GM12878 (cell line): ENCODE results near the gene TUBD1. TPM values are rescaled to one million over a fixed set of nuclear protein-coding genes. Genes with fewer than 3 reads are reported as not detected.
A peak's percentile ranks its signal among the peaks of the same experiment; 100 is the strongest.
"Not testable (repeated sequence)": the region's sequence is repeated elsewhere in the genome, so short reads cannot be mapped to it uniquely, and the experiment has no call there.

Source experiments
- ATAC-seq: fragments of 200-7000 bp; cut with Tn5 transposase; 3 replicates; pipeline ENCODE4 v1.9.1; 2020; ENCODE audit warnings: mild to moderate bottlenecking, moderate library complexity
- BruUV-seq: library from RNA; stranded (reverse); fragments of 400-500 nt; replicated peaks from 2 replicates; lab custom pipeline; 2021; lab: Mats Ljungman, UMichigan
- CTCF ChIA-PET: fragments of 300-600 bp; sonication (Branson Sonifier 250); formaldehyde crosslinking; extraction: SDS; loops from one replicate; lab custom pipeline; 2021; ENCODE audit warnings: inconsistent platforms; lab: Yijun Ruan, JAX
- POLR2A ChIA-PET: fragments of 350-600 bp; formaldehyde crosslinking; extraction: SDS; loops from one replicate; lab custom pipeline; 2021; ENCODE audit warnings: inconsistent platforms; lab: Charles Lee
- RAD21 ChIA-PET: fragments of 300-600 bp; sonication (Branson Sonifier 250); formaldehyde crosslinking; loops from one replicate; lab custom pipeline; 2023; ENCODE audit warnings: antibody characterized with exemption; ENCODE audit not compliant: unreplicated experiment; lab: Charles Lee
- SMC1A ChIA-PET: fragments of 300-600 bp; sonication (Branson Sonifier 250); formaldehyde crosslinking; loops from one replicate; lab custom pipeline; 2023; ENCODE audit not compliant: unreplicated experiment, uncharacterized antibody; lab: Charles Lee
- DNase-seq: peaks from one replicate; pipeline ENCODE4 v3.0.0-alpha.2; 2011; ENCODE audit warnings: low read depth, low spot score
- FAIRE-seq: peaks from 3 replicates; lab custom pipeline; 2011; peaks lifted over from hg19 to GRCh38; lab: Jason Lieb, UNC
- H2AFZ ChIP-seq: 2 replicates; pipeline ENCODE4 v1.6.0; 2011; ENCODE audit warnings: low read depth, low read length, control low read depth; ENCODE audit not compliant: control insufficient read depth
- H3K27ac ChIP-seq: 2 replicates; pipeline ENCODE4 v1.5.1; 2011; ENCODE audit warnings: control low read depth; ENCODE audit not compliant: control insufficient read depth, insufficient read depth
- H3K27me3 ChIP-seq, 2 experiments: replicated peaks in 1 of 2; 2 replicates each; pipeline versions ENCODE4 v1.6.0 to v1.6.1; 2011; ENCODE audit warnings: low read length in 1 of 2; ENCODE audit not compliant: control insufficient read depth in 2 of 2, insufficient read depth in 2 of 2
- H3K36me3 ChIP-seq, 2 experiments: 2 replicates each; pipeline ENCODE4 v1.5.1; 2011; ENCODE audit warnings: low read length in 1 of 2; ENCODE audit not compliant: control insufficient read depth in 2 of 2, insufficient read depth in 2 of 2
- H3K4me1 ChIP-seq: 2 replicates; pipeline ENCODE4 v1.6.1; 2011; ENCODE audit warnings: mild to moderate bottlenecking, low read length, moderate library complexity, mixed read lengths; ENCODE audit not compliant: control insufficient read depth, insufficient read depth
- H3K4me2 ChIP-seq: 2 replicates; pipeline ENCODE4 v1.6.0; 2011; ENCODE audit warnings: control low read depth; ENCODE audit not compliant: control insufficient read depth, insufficient read depth
- H3K4me3 ChIP-seq: fragments of 200-600 bp; sonication (generic); 2 replicates; pipeline ENCODE4 v1.5.1; 2016
- H3K79me2 ChIP-seq: 2 replicates; pipeline ENCODE4 v1.6.0; 2011; ENCODE audit warnings: low read length; ENCODE audit not compliant: control insufficient read depth, insufficient read depth
- H3K9ac ChIP-seq: 2 replicates; pipeline ENCODE4 v1.8.0; 2011; ENCODE audit warnings: low read length, control low read depth, mixed read lengths; ENCODE audit not compliant: control insufficient read depth, insufficient read depth
- H3K9me3 ChIP-seq: replicated peaks from 3 replicates; pipeline ENCODE4 v1.5.1; 2011; ENCODE audit warnings: mild to moderate bottlenecking, low read length; ENCODE audit not compliant: control insufficient read depth, insufficient read depth
- H4K20me1 ChIP-seq: 2 replicates; pipeline ENCODE4 v1.6.0; 2011; ENCODE audit not compliant: control insufficient read depth, insufficient read depth
- FOXM1 ChIP-seq: IDR thresholded peaks from 2 replicates; pipeline ENCODE4 v1.6.1; 2012; ENCODE audit warnings: low read depth, mild to moderate bottlenecking, inconsistent platforms, low read length, moderate library complexity
- NR2C1 ChIP-seq: fragments of 450-650 bp; IDR thresholded peaks from 2 replicates; pipeline ENCODE4 v1.6.1; 2017; ENCODE audit warnings: antibody characterized with exemption, mild to moderate bottlenecking, moderate library complexity
- PBX3 ChIP-seq: IDR thresholded peaks from 2 replicates; pipeline ENCODE4 v1.6.1; 2011; ENCODE audit warnings: mild to moderate bottlenecking, low read depth, low read length, moderate library complexity; ENCODE audit not compliant: insufficient replicate concordance
- WGBS: methylation state at CpG from one replicate; pipeline ENCODE4 v1.1.6; 2016; ENCODE audit warnings: low lambda C conversion rate; ENCODE audit not compliant: insufficient replicate concordance, insufficient coverage; ENCODE audit errors: missing lambda C conversion rate; 5-methylcytosine and 5-hydroxymethylcytosine counted together
- in situ Hi-C: fragments of 300-500 bp; cut with MboI; formaldehyde crosslinking; loops from 9 replicates; pipeline ENCODE4 v1.14.3; 2018; ENCODE audit warnings: mixed read lengths
- intact Hi-C: fragments of 100-400 bp; cut with micrococcal nuclease; formaldehyde crosslinking; loops from one replicate; pipeline ENCODE4 v1.14.2; 2022; ENCODE audit not compliant: unreplicated experiment
- polyA plus RNA-seq, 11 experiments: library from polyadenylated mRNA; depleted of rRNA in 4 of 11; unstranded in 6 of 11; stranded (reverse) in 5 of 11; fragments of >200 nt; fragmentation: Nextera tagmentation in 4 of 11; fragmentation: Illumina TruSeq in 1 of 11; extraction: Ambion mirVana in 4 of 11; extraction: Trizol in 1 of 11; gene quantifications; 1 replicate in 1 of 11; 2 replicates in 10 of 11; pipeline versions ENCODE4 v1.2.1 to v1.2.3, GENCODE V29; 2011 to 2016; ENCODE audit warnings: inconsistent platforms in 2 of 11, missing spikeins in 2 of 11, low read depth in 1 of 11
- total RNA-seq, 4 experiments: library from RNA; depleted of rRNA in 3 of 4; stranded (reverse); fragments of >200 nt in 3 of 4; fragmentation: Illumina TruSeq in 1 of 4; extraction: Trizol in 1 of 4; gene quantifications; 2 replicates each; pipeline versions ENCODE4 v1.2.1 to v1.2.3, GENCODE V29; 2013 to 2021

TUBD1 gene
- total and polyA plus RNA-seq, 10 of the 15 experiments (the other 5 are each of a cell fraction or from before 2014, with no cell fraction given), result 5.3 to 10.8 (median 8.3) TPM

- TF ChIP-seq PBX3 (peak; percentile 18), NR2C1 (no peak), FOXM1 (peak; percentile 75; the same call in 1 of the 2 replicates)
These were observed 49.7 kb downstream of the TUBD1 start (continued) for GRCh38 chr17:59842901-59843652.

GRCh38 chr17:59841882-59842263, 50.9 kb downstream of the TUBD1 start:
- intact Hi-C loops, ATAC-seq, BruUV-seq, H3K36me3 ChIP-seq, in situ Hi-C loops, H3K27me3 ChIP-seq, H2AFZ ChIP-seq, H4K20me1 ChIP-seq, H3K9me3 ChIP-seq, DNase-seq, FAIRE-seq: not testable (repeated sequence)
- Histone ChIP-seq H3K9ac (peak overlapping the region; percentile 100), H3K79me2 (peaks cover 52% of the 10 kb centered on the region), H3K4me2 (peak overlapping the region; percentile 76), H3K4me1 (peaks cover 34% of the 10 kb centered on the region), H3K4me3 (peak overlapping the region; percentile 91), H3K27ac (peak overlapping the region; percentile 97)
- WGBS, result under 1% methylated on average over 4 of the region's 4 CpGs
- RAD21 ChIA-PET, result interaction anchor here (0.9 to 7.9 kb wide), 7 partner anchors 10 to 89 kb away, joined by 3 to 130 read pairs (median 12); no protein-coding TSS in a partner anchor
- CTCF ChIA-PET, result interaction anchor here (1.2 to 2.2 kb wide), 3 partner anchors 9 to 88 kb away, joined by 4 to 12 read pairs (median 5); no protein-coding TSS in a partner anchor
- SMC1A ChIA-PET, result interaction anchor here (1.2 to 12.6 kb wide), 4 partner anchors 14 to 88 kb away, joined by 3 to 143 read pairs (median 105); no protein-coding TSS in a partner anchor
- POLR2A ChIA-PET, result interaction anchor here (4.1 to 13.3 kb wide), 3 partner anchors 13 to 88 kb away, joined by 23 to 332 read pairs (median 62); no protein-coding TSS in a partner anchor
